ENCODE data around the gene CUL3.

CUL3 gene

GRCh38 chr2:224580248-224580647, 4.9 kb downstream of the CUL3 start:
- DNase-seq (ENCODE audit: low spot score), result no peak

DNA sequence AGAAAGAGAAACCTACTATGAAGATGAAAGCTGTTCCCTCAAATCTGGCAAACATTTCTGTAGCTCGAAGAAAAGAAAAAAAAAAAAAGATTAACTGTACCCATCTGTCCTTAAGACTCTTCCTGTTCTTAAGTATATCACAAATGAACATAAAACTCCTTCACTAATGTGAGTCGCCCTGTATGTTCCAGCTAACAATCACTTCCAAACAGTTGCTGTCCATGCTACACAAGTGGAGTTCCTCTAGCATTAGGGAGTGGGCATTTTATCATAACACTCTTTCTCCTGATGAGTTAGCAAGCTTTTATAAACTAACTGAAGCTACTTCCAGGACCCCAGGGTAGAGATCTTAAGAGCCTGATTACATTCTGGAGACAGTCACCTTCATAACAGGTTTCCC, 5.8 kb downstream of the CUL3 start:
- DNase-seq (ENCODE audit: low spot score), result no peak

DNA sequence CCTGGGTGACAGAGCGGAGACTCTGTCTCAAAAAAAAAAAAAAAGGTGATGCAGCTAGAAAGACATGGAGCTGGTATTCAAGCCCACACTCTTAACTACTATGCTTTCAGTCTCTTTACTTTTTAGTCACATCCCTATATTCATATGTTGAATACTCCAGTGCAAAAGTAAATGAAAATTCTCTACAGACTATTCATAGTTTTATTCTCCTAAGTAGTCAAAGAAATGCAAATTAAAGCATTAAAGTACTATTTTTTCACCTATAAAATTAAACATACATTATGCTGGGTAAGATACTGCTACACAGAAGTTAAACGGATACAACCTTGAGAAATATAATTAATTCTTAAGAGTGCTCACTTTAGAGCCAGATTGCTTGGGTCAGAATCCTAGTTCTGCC, 7.6 kb downstream of the CUL3 start:
- DNase-seq (ENCODE audit: low spot score), result no peak

DNA sequence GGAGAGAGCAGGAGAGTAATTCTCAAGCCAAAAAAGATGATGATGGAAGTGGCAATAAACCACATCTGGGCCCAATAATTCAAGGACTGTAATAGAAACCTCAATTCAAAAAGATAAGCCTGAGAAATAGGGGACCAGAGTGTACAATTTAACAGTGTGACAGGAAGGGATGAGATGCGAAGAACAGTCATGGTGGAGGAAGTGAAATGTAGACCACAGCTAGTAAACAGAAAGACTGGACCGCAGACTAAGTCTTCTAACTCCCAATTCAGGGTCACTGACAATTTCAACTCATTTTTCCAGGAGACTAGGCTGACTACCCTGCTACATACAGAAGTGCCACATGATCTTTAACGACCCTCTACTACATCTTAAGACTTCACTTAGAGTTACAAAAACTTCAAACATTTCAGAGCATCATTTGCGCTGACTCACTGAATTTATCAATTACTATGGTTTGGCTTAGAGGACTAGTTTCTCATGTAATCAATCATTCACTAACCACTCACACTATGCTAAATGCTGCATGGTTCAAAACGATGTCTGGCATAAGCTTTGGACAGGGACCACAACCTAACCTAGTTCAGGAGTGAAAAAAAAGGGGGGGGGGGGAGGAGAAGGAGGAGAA, 9.0 kb downstream of the CUL3 start:
- no peak for DNase-seq (ENCODE audit: low spot score)

DNA sequence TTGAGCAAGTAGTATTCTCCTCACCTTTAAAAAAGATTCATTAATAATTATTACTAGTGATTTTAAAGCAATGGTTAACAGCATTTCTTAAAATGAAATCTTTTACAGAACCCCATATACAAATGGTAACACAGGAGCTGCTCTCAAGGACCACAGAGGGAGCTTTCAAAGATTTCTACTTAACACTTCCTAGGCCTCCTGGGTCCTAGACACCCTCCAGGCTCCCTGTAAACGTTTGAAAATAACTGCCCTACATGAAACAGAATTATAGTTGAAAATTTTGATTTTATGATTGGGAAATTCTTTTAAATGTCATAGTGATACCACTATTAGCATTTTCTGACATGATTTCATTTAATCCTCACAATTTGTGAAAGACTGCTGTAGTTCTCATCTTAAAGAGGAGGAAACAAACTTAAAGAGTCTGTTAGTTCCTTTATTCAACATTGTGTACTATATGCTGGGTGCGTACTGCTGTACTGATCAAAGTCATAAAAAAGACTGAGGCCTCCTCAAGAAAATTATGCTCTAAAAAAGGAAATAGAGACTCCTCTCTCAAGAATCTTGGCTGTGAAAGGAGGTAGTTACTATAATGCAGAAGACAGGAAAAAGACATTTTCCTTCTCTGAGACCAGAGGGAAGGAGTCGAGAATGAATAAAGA, 10.6 kb downstream of the CUL3 start:
- no peak for DNase-seq (ENCODE audit: low spot score)

GRCh38 chr2:224573724-224574123, 11.4 kb downstream of the CUL3 start:
- DNase-seq (ENCODE audit: low spot score), result no peak

DNA sequence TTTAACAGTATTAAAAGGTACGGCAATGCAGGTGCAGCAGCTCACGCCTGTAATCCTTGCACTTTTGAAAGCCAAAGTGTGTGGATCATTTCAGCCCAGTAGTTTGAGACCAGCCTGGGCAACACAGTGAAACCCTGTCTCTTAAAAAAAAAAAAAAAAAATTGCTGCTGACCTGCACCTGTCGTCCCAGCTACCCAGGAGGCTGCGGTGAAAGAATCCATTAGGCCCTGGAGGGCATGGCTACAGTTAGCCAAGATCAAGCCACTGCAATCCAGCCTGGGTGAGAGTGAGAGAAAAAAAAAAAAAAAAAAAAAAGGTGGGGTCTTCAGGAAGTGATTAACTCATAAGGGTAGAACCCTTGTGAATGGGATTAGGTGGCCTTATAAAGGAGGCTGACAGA, 12.8 kb downstream of the CUL3 start:
- DNase-seq (ENCODE audit: low spot score), result no peak

GRCh38 chr2:224570328-224570993, 14.7 kb downstream of the CUL3 start:
- DNase-seq (ENCODE audit: low spot score), result no peak

DNA sequence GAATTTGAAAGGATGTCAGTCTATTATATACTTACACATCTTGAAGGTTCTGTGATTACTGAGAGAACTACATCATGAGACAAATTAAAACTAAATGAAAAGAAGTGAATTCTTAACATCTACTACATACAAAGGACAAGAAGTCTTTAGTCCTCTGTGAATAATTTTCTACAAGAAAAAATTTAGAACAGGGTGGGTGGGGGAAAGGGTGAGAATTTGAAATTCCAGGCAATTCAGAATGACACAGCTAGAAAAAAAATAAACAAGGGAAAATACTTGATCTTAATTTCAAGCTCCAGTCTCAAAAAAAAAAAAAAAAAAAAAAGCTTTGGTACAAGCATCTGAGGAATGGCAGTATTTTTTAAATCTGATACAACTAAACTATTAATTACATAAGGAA, 15.5 kb downstream of the CUL3 start:
- no peak for DNase-seq (ENCODE audit: low spot score)

DNA sequence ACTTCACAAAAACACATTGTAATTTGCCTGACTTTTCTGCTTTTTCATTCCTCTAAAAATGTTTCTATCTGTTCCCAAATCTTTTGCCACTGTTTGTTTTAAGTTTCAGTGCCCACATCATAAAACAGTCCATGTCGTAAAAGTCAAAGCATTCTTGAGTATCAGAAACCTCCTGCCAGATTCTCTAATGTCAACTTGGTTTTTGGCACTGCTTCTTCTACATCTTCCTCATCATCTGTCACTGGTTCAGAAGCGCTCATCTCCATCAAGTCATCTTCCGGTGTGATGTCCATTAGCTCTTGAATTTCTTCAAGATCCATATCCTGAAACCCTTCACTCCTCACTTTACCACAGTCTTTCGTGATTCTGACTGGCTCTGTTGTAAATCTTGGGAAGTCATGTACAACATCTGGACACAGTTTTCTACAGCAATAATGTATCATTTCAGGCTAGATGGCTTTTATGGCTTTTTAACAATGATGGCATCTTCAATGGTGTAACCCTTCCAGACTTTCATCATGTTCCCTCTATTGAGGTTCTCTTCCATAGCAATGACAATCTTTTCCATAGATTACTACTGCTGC, 19.6 kb downstream of the CUL3 start:
- DNase-seq (ENCODE audit: low spot score), result no peak

DNA sequence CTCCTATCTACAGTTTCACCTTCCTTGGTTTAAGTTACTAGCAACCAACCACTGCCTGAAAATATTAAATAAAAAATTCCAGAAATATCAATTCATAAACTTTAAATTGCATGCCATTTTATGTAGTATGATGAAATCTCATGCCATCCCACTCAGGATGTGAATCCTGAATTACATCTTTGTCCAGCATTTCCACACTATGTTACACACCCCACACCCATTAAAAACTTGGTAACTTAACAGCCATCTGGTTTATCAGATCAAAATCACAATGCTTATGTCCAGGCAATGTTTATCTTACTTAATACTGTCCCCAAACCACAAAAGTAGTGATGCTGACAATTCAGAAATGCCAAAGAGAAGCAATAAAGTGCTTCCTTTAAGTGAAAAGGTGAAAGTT, 21.6 kb downstream of the CUL3 start:
- DNase-seq (ENCODE audit: low spot score), result no peak

GRCh38 chr2:224562831-224563230, 22.3 kb downstream of the CUL3 start:
- no peak for DNase-seq (ENCODE audit: low spot score)

- peak; percentile 25 for DNase-seq (ENCODE audit: low spot score)
These were observed 23.7 kb downstream of the CUL3 start for GRCh38 chr2:224561234-224562005.

- no peak for DNase-seq (ENCODE audit: low spot score)
These were observed 24.6 kb downstream of the CUL3 start for GRCh38 chr2:224560549-224560948.

DNA sequence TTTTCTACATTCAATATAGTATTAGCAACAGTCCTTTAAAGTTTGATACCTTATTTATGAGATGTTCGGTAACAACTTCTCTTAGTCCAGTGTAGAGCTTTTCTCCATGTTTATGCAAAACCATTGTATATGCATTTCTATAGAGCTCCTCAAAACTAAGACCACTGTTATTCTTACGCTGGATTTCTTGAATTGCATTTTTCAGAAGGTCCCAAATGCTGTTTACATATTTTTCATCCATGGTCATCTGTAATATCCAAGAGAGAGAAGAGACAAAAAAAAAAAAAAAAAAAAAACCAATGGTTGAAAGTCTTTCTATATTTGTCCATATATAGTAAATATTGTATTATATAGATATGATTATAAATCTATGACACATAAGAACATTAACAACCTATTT, 27.6 kb downstream of the CUL3 start:
- no peak for DNase-seq (ENCODE audit: low spot score)

GRCh38 chr2:224556381-224556780, 28.8 kb downstream of the CUL3 start:
- DNase-seq (ENCODE audit: low spot score), result no peak

DNA sequence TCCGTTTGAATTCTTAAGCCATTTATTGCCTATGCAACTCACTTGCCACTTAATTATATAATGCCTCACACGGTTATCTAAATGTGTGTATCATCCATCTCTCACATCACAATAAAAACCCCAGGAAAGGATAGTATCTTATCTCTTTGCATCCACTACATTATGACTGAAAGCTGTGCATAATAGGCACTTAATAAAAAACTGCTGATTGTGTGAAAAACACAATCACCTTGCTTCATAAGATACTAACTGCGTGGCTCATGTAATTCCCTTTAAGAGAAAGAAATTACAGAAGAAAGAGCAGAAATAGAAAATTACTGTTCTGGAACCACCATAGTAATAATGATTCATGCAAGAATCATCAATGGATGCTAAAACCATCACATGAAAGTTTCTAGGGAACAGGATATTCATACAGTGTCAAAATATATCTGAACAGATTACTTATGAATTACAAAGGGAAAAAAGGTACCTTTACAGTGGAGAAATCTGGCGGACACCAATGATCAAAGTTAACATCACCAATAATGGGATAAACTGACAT, 29.3 kb downstream of the CUL3 start:
- DNase-seq (ENCODE audit: low spot score), result no peak

DNA sequence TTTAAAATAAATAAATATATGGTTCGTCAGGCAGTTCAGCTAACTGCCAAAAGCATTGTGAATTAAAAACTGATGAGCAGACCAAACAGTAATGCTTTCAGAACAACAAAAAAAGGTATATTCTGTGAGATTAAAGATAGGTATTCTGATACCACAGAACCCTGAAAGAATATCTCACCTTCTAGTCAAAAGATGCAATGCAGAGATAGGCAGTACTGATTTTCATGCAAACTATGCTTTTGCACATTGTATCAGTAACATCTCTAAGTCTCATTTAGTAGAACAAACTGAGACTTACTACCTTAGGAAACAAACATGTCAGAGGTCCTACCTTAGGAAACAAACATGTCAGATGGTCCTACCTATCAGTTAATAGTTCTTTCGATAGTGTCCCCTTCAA, 32.4 kb downstream of the CUL3 start:
- DNase-seq (ENCODE audit: low spot score), result no peak

GRCh38 chr2:224551693-224552092, 33.5 kb downstream of the CUL3 start:
- no peak for DNase-seq (ENCODE audit: low spot score)

DNA sequence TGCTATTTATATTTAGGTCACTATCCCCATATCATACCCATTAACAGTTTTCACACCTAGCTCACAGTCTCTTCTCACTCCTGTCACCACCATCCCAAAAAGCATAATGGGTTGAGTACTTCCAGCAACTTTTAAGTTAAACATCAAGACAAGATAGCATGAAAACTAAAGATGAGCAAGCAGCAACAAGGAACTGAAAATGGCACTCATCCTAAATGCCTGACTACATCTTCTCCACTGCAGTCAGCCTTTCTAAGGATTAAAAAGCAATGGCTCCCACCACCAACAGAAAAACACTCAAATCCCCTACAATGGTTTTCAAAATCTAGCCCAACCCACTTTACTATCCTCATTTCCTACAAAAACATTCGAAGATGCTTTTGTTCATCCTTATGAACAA, 38.2 kb downstream of the CUL3 start:
- no peak for DNase-seq (ENCODE audit: low spot score)

DNA sequence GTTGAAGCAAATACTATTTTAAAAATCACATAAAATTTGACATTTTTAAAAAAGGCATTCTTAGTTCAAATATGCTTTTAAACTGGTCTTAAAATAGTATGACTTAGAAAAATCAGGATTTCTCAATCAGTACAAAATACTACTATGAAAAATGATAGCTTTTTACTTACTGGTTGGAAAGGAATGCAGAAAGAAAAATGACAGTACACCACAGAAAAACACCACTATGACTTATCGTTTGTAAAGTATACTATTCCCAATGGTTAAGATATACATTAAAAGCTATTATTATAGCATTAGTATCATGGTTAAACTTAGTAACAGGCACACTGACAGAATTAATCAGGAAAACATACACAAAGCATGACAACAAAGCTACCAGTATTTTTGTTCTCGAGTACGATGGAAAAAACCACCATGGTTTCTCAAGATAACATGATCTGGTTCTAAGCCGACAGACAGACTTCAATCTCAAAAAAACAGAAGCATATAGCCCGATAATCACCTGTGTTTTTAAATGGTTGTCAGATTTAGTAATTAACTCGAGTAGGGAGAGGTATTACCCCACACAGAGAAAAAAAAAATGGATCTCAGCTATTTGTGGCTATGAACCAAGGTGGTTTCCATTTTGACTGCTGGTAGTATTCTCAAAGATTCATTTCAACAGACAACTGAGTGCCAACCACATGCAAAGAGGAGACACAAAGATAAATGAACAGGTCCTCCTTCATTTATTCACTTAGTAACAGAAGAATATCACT, 39.1 kb downstream of the CUL3 start:
- no peak for DNase-seq (ENCODE audit: low spot score)

All from germinal center (tissue), 1 donor.